ENCODE data around the gene TTC23. TPM values are rescaled to one million over a fixed set of nuclear protein-coding genes. Genes with fewer than 3 reads are reported as not detected.
A peak's percentile ranks its signal among the peaks of the same experiment; 100 is the strongest.

Gene TTC23
- total RNA-seq, 2 experiments from 2014 or later: 2.8 to 7.6 TPM

- H2AFZ ChIP-seq (ENCODE audit: low read length): peak overlapping the region; percentile 88; the same call in 1 of the 2 replicates
- POLR2A ChIA-PET: interaction anchor here (0.6 kb wide), 1 partner anchor 1884 kb away, joined by 3 read pairs; no protein-coding TSS in a partner anchor
These were observed 620 bp upstream of the TTC23 start for GRCh38 chr15:99250001-99250400.

GRCh38 chr15:99248000-99248715, 1.2 kb downstream of the TTC23 start:
- no peaks in the 10 kb centered on the region for H3K36me3 ChIP-seq (ENCODE audit: insufficient read depth, low read length)
- peak overlapping the region; percentile 97 for H3K4me3 ChIP-seq (ENCODE audit: low read depth, low read length, poor library complexity, severe bottlenecking)
- peak; percentile 31 for DNase-seq (ENCODE audit: low spot score)
- no peaks in the 10 kb centered on the region for H4K20me1 ChIP-seq (ENCODE audit: insufficient read depth, low read length)
- no TSS peak for BruUV-seq (replicated peaks)
- intact Hi-C loops (cut with micrococcal nuclease; ENCODE audit: unreplicated experiment): no loop called here
- H3K27ac ChIP-seq (ENCODE audit: low read depth, low read length, poor library complexity, severe bottlenecking): peak overlapping the region; percentile 88
- peaks cover 15% of the 10 kb centered on the region; the same call in 1 of the 2 replicates for H3K79me2 ChIP-seq (ENCODE audit: insufficient read depth, low read depth, low read length)
- peak overlapping the region; percentile 64 for H2AFZ ChIP-seq (ENCODE audit: low read length)
- no peaks in the 10 kb centered on the region for H3K9me2 ChIP-seq (ENCODE audit: insufficient read depth, low read length)
- H3K9me3 ChIP-seq (ENCODE audit: low read length): no peaks in the 10 kb centered on the region
- ChIA-PET POLR2A (no interaction called here), CTCF (ENCODE audit: unreplicated experiment) (no interaction called here)
- H3K4me1 ChIP-seq (ENCODE audit: insufficient read depth, low read length, poor library complexity, severe bottlenecking): peaks cover 20% of the 10 kb centered on the region
- H3K4me2 ChIP-seq (ENCODE audit: low read length): peak overlapping the region; percentile 95
- TF ChIP-seq EZH2phosphoT487 (IDR thresholded peaks at IDR 0.05; ENCODE audit: borderline replicate concordance, low read depth, low read length) (no peak), CTCF (conservative IDR thresholded peaks at IDR 0.05; ENCODE audit: low read length) (no peak)

More at GRCh38 chr15:99250001-99250400, 620 bp upstream of the TTC23 start:
- peak overlapping the region; percentile 97 for H3K4me3 ChIP-seq (ENCODE audit: low read depth, low read length, poor library complexity, severe bottlenecking)
- CTCF ChIA-PET (ENCODE audit: unreplicated experiment): no interaction called here
- peaks cover 30% of the 10 kb centered on the region for H3K4me1 ChIP-seq (ENCODE audit: insufficient read depth, low read length, poor library complexity, severe bottlenecking)
- intact Hi-C loops (cut with micrococcal nuclease; ENCODE audit: unreplicated experiment): loop anchor here (5.0 kb wide), 2 partner anchors 317 to 1677 kb away; partner anchors contain the start of gene MEF2A
- peak overlapping the region; percentile 95 for H3K4me2 ChIP-seq (ENCODE audit: low read length)
- no peaks in the 10 kb centered on the region for H4K20me1 ChIP-seq (ENCODE audit: insufficient read depth, low read length)
- H3K9me3 ChIP-seq (ENCODE audit: low read length): no peaks in the 10 kb centered on the region
- H3K36me3 ChIP-seq (ENCODE audit: insufficient read depth, low read length): no peaks in the 10 kb centered on the region
- H3K79me2 ChIP-seq (ENCODE audit: insufficient read depth, low read depth, low read length): peaks cover 26% of the 10 kb centered on the region; the same call in 1 of the 2 replicates
- H3K27ac ChIP-seq (ENCODE audit: low read depth, low read length, poor library complexity, severe bottlenecking): peak overlapping the region; percentile 88
- peak; percentile 10 for DNase-seq (ENCODE audit: low spot score)
- no peaks in the 10 kb centered on the region for H3K9me2 ChIP-seq (ENCODE audit: insufficient read depth, low read length)
- BruUV-seq (replicated peaks): no TSS peak
- no peak for TF ChIP-seq CTCF (conservative IDR thresholded peaks at IDR 0.05; ENCODE audit: low read length)
- no peak for TF ChIP-seq EZH2phosphoT487 (IDR thresholded peaks at IDR 0.05; ENCODE audit: borderline replicate concordance, low read depth, low read length)

GRCh38 chr15:99247062-99247461, 2.3 kb downstream of the TTC23 start:
- DNase-seq (ENCODE audit: low spot score): no peak
- H2AFZ ChIP-seq (ENCODE audit: low read length): 0 out of 2 replicates have a peak overlapping the region, but pooled peaks have one; percentile 7
- H3K9me2 ChIP-seq (ENCODE audit: insufficient read depth, low read length): no peaks in the 10 kb centered on the region
- no peak overlapping the region for H3K27ac ChIP-seq (ENCODE audit: low read depth, low read length, poor library complexity, severe bottlenecking)
- TF ChIP-seq EZH2phosphoT487 (IDR thresholded peaks at IDR 0.05; ENCODE audit: borderline replicate concordance, low read depth, low read length) (no peak), CTCF (conservative IDR thresholded peaks at IDR 0.05; ENCODE audit: low read length) (no peak)
- no peak overlapping the region; the same call in 1 of the 2 replicates for H3K4me2 ChIP-seq (ENCODE audit: low read length)
- no peak overlapping the region for H3K4me3 ChIP-seq (ENCODE audit: low read depth, low read length, poor library complexity, severe bottlenecking)
- no peaks in the 10 kb centered on the region for H3K9me3 ChIP-seq (ENCODE audit: low read length)
- no peaks in the 10 kb centered on the region for H3K36me3 ChIP-seq (ENCODE audit: insufficient read depth, low read length)
- ChIA-PET POLR2A (no interaction called here), CTCF (ENCODE audit: unreplicated experiment) (no interaction called here)
- no peaks in the 10 kb centered on the region for H4K20me1 ChIP-seq (ENCODE audit: insufficient read depth, low read length)
- no TSS peak for BruUV-seq (replicated peaks)
- intact Hi-C loops (cut with micrococcal nuclease; ENCODE audit: unreplicated experiment): no loop called here
- H3K4me1 ChIP-seq (ENCODE audit: insufficient read depth, low read length, poor library complexity, severe bottlenecking): peaks cover 9% of the 10 kb centered on the region
- H3K79me2 ChIP-seq (ENCODE audit: insufficient read depth, low read depth, low read length): peaks cover 5% of the 10 kb centered on the region; the same call in 1 of the 2 replicates
